Measurements from ENCODE around the gene PCLO.
"Not testable (repeated sequence)": the region's sequence is repeated elsewhere in the genome, so short reads cannot be mapped to it uniquely, and the experiment has no call there.

The PCLO gene

DNA sequence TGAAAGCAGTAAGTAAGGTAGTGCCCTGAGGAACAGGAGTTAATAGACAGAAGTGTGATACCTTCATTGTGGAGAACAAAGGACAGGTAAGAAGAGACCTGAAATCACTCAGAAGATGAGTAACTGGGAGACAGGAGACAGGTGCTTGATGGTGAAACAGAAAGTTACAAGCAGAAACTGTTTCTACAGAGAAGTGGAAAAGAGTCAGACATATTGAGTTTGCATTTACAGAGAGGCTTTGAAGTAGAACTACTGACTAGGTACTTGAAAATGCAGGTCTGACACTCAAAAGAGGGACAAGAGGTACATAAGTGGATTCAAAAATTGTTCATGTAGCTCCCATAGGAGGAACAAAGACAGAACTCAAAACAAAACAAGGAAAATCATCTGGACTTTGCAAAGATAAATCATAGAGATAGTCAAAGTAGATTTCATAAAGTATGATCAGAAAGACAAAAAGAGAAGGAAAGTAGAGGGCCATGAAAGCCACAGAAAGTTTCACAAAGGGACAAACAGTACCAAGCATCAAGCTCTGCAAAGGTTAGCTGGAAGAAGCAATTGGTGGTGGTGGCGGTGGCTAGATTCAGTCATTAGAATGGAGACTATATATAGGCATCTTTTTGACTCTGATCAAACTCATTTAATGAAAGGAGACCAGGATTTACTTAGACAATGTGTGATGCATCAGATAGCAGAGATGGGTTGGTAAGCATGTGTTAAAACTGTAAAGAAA is 198.4 kb downstream of the PCLO start:
- DNase-seq (ENCODE audit: low read depth in 2 of 2) = no peak

DNA sequence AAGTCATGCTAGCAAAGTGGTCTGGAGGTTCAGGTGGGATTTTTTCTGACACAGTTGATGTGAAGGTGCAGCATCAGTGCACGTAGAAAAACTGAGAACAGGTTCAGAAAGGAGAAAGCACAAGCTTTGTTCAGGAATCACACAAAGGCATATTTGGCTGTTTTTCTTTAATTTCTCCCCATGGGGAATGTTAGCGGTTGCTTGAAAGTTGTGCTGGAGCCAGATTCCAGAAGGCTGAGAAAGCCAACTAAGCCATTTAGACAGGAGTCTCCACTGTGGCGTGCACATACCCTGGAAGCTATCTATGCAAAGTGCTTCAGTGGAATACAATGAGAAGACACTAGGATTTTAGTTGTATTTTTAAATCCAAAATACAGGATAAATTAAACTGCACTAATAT is 201.4 kb downstream of the PCLO start:
- no peak for DNase-seq (ENCODE audit: low read depth in 2 of 2)

DNA sequence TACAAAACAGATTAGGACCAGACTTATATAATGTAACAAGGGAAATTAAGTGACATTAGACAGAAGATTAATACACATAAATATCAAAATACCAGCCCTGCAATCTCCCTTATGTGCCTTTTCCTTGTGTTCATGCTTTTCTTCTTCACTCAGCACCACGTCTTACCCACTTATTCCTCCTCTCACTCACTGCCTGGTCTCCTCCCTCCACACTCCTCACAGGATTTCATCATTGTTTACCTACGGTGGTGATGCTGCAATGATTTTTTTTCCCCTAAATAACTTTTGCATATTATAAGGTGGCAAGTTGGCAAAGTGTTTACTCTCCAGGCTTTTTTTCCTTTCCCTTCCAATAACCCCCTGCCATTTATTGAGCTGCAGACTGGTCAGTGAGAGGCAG is 203.2 kb downstream of the PCLO start:
- DNase-seq (ENCODE audit: low read depth in 2 of 2) = no peak

DNA sequence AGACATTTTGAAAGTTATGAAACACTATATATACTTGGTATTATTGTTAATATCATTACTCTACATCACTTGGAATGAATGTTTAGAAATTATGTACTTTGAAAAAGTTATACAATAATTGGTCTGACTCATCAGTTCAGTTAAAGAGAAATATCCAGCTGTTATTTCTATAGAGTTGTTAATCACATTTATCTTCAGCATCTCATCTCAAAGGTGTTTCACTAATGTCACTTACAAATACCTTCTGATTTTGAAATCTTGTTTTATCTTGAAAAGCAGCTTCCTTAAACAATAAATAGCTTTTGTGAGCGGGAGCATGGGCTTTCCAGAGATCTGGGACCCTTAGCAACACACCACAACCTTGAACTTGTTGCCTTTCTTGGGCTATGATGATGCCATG is 205.2 kb downstream of the PCLO start:
- DNase-seq (ENCODE audit: low read depth in 2 of 2) = no peak

DNA sequence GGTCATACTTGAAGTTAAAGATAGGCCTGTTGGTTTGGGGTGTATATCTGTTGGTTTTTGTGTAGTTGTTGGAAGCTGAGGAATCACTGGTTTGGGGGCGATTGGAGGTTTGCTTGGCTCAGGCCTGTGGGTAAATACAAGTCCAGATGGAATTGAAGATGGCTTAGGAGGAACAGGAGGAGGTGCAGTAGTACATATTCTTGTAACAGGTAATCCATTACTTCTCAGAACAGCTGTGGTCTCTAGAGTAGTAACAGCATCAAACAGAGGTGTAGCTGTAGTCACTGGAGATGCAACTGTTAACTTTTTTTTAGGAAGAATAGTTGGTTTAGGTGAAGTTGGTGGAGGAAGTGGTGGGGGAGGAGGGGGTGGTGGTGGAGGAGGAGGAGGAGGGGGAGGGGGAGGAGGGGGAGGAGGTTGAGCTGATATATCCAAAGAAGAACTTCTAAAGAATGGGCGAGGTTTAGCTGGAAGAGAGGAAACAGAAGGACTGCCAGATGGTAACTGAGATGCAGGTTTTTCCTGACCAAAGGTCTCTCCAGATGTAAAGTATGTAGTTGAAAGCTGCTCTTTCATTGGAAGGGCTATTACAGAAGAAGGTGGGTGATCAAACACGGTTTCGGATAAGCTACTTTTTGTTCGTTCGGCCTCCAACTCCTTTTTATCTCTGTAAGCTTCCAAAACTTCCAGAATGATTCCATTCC is 209.2 kb downstream of the PCLO start:
- DNase-seq (ENCODE audit: low read depth in 2 of 2) = no peak

DNA sequence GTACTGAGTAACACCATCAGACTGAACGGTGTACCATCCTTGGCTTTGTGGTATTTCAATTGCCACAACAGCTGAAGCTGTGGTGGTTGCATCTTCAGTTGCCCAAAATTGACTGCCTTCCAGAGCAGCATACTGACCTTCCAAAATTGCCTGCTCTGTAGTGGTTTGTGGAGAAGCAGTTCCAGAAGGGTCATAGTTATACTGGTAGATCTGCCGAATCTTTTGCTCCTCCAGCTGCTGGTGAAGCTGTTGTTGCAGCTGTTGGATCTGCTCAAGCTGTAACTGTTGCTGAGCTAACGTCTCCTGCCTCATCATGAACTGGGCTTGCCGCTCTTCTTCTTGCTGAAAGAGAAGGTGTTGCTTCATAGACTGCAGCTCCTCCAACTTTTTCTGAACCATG is 212.2 kb downstream of the PCLO start:
- no peak for DNase-seq (ENCODE audit: low read depth in 2 of 2)

DNA sequence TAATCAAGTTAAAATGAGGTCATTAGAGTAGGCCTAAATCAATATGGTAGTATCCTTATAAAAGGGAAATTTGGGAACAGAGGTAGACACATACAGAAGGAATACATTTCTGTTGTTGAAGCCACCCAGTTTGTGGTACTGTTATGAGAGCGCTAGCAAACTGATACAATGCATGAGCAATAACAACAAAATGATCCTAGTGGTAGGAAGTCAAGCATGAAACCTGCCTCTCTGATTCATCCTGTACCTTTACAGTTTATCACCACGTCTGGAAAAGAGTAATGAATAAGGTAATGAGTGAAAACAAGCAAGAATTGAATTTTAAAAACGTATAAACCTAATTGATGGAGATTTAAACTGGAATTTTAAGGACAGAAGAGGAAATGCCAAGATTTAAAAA is 217.2 kb downstream of the PCLO start:
- no peak for DNase-seq (ENCODE audit: low read depth in 2 of 2)

DNA sequence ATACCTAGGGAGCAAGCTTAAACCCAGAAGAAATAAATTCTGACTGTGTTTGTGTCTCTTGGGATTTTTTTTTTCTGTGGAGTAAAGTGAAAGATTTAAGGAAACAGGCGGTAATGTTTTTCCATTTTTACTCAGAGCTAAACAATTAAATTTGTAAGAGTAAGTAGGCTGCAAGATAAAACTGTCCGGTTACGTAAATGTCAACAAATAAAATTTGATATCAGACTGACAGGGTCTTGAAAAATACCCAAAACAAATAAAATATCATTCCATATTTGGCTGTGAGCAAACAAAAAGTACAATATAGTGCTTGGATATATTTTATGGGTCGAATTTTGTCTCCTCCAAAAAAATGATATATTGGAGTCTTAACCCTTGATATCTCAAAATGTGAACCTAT is 217.6 kb downstream of the PCLO start:
- no peak for DNase-seq (ENCODE audit: low read depth in 2 of 2)

DNA sequence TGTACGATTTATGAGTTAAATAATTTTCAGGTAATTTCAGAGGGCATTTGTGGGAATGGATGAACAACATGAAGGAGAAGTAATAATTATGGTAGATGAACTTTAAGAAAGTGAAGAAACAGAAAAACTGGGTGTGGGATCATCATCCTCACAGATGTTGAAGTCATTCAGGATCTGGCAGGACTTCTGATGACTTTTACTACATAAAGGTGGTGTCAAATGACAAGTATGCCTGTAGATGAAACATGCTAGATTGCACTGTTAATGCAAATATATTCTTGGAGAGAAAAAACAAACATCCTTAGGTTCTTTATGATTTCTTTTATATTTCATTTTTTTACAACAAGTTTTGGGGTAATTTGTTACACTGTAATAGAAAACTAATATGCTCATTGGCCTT is 230.2 kb downstream of the PCLO start:
- no peak for DNase-seq (ENCODE audit: low read depth in 2 of 2)

DNA sequence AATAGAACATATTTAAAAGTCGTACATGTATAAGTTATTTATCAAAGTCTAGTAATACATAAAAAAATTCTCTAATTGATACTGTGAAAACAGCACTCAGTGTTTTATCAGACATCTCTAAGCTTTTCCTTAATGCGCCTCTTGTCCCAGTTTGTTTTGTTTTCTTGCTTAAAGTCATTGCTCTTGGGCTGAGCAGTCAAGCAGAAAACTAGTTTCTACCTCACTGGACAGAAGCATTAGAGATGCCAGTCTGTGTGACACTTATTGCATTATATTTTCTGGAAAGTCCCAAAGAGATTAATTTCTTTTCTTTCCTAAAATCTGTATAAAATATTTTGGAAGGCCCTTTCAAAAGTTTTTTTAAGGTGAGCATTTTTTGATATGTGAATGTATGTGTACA is 236.2 kb downstream of the PCLO start:
- DNase-seq (ENCODE audit: low read depth in 2 of 2) = no peak

DNA sequence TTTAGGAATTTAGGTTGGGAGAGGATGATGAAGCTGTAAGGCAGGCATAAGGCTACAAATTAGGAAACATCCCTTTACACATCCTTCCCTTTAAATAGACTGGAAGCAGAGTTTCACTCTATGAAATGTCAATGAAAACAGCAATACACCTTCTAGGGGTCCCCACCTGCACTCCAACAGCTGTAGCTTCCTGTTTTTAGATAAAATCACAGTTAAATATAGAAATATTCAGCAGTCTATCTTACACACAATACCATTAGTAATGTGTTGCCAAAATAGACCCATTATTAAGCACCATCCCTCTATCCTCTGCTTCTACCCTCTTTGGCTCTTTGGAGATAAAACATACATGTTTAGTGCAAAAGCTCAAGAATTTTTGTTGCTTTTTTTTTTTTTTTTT is 237.4 kb downstream of the PCLO start:
- DNase-seq (ENCODE audit: low read depth in 2 of 2) = no peak

DNA sequence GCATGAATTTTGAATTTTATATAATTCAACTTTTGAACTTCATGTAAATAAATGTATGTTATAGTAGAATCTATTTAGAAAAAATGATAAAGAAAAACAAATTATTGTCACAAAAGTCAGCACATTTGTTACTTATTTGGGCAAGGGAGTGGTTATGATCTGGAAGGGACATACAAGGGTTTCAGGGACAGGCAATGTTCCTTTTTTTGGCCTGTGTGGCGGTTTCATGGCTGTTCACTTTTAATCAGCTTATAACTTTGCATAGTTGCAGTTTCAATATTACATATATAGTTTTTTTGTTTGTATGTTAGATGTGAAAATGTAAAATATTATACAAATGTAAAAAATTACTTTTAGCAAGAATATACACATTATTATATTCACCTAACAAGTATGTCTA is 256.2 kb downstream of the PCLO start:
- DNase-seq (ENCODE audit: low read depth in 2 of 2) = no peak

DNA sequence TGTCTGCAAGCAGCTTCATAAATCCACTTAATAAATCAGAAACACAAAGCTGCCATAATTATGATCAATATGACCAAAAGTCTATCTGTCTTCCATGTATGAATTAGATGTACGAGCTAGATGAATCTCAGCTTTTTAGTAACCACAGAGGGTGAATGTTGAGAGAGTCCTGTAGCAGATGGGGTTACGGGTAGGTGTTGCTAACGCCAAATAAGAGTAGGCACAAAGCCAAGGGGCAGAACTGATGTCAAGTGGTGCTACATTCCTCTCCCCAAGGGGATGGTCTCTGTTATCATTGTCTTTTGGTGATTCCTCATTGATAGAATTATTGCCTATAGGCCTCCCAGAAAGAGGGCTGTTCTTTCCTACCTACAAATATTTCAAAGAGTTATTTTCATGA is 257.8 kb downstream of the PCLO start:
- DNase-seq (ENCODE audit: low read depth in 2 of 2) = no peak

DNA sequence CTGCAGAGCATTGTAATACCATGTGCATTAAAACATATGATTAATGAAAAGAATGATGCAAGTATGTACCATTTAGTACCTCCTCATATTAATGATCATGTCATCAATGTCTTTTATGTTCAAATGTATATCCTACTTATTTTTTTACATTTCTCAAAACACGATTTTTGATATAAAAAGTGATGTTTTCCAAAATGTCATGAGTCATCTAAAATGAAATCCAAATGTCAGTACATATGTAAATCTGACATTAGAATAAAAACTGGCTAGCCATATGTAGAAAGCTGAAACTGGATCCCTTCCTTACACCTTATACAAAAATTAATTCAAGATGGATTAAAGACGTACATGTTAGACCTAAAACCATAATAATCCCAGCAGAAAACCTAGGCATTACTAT is 261.6 kb downstream of the PCLO start:
- not testable (repeated sequence) for DNase-seq (ENCODE audit: low read depth in 2 of 2)

DNA sequence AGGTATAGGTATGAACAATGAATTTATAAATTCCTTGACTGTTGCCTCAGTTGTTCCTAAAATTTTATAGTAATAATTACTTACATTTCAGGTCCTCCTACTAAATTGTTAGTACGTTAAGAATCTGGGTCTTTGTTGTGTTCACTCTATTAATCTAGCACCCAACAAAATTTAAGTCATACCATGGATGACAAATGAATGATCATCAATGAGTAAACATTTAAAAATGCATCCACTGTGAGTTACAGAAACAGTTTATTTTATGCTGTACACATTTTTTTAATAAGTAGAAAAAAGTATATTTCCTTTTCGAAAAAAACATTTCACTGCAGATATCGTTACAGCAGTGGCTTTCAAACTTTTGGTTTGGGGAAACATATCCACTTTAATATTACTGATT is 265.2 kb downstream of the PCLO start:
- DNase-seq (ENCODE audit: low read depth in 2 of 2) = no peak

DNA sequence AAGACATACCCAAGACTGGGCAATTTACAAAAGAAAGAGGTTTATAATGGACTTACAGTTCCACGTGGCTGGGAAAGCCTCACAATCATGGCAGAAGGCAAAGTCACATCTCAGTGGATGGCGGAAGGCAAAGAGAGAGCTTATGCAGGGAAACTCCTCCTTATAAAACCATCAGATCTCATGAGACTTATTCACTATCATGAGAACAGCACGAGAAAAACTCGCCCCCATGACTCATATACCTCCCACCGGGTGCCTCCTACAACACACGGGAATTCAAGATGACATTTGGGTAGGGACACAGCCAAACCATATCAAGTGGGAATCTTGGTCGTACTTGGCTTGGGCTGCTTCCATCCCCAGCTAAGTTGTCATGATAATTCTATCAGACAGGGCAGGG is 268.3 kb downstream of the PCLO start:
- not testable (repeated sequence) for DNase-seq (ENCODE audit: low read depth in 2 of 2)

DNA sequence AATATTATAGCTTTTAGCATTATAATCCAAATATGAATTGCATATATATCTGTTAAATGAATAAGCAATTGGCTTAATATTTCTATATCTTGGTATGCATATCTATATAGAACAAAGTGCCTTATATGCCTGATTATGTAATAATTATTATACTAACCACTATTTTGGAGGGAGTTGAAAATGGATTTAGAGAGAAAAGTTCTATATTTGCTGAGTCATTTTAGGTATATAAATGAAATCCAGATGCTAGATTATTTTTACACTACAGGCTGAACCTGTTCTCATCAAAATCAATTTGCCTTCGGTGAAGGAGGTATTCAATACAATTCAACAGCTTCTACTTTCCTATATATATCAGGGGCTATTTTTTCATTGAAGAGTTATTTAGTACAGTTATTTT is 276.4 kb downstream of the PCLO start:
- DNase-seq (ENCODE audit: low read depth in 2 of 2) = no peak

DNA sequence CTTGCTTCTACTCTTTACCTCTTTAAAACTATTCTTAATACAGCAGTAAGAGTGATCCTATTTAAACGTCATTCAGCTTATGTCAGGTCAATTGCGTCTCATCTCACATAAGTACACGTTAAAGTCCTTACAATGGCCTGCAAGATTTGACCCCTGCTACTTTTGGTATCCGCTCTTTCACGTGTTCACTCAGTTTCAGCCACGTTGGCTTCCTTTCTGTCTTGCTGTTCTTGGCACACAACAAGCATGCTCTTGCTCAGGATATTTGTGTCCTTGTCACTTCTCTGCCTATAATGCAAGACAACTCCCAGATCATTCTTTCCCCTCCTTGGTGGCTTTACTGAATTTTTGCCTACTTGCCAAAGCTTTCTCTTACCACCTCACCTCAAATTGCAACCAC is 296.8 kb downstream of the PCLO start:
- DNase-seq (ENCODE audit: low read depth in 2 of 2) = no peak

DNA sequence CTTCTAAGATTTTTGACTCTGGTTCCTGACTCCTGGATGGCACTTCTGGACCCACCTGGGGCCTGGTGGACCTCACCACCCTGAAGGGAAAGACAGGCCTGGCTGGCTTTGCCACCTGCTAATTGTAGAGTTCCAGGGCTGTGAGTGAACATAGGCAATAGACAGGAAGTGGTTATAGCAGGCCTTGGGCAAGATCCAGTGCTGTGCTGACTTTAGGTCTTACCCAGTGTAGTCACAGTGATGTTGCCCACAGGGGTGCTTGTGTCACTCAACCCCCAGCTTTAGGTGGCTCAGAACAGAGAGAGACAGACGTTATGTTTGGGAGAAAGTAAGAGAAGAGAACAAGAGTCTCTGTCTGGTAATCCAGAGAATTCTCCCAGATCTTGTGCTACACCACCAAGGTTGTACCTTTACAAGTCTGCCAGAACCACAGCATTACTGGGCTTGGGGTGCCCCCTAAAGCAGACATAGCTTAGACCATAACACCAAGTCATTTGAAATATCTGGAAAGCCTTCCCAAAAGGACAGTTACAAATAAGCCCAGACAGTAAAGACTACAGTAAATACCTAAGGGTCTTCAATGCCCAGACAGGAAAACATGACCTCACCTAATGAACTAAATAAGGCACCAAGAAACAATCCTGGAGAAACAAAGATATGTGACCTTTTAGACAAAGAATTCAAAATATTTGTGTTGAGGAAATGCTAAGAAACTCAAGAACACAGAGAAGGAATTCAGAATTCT is 303.4 kb downstream of the PCLO start:
- DNase-seq (ENCODE audit: low read depth in 2 of 2) = no peak

DNA sequence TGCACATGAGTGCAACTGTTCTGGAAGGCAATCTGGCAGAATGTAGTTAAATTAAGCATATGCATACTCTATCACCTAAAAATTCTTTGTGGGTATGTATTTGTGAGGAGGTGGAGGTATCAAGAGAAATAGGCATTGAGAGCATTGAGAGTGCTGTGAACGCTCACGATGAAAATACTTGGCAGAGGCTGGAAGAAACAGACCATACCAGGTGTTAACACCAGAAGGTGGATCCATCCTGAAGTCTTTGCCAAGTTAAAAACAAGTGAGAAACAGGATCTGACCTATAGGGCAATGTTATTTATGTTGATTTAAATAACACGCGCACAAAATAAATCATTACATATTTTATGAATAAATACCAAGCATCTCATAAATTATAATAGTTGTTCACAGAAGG is 311.6 kb downstream of the PCLO start:
- no peak for DNase-seq (ENCODE audit: low read depth in 2 of 2)

DNA sequence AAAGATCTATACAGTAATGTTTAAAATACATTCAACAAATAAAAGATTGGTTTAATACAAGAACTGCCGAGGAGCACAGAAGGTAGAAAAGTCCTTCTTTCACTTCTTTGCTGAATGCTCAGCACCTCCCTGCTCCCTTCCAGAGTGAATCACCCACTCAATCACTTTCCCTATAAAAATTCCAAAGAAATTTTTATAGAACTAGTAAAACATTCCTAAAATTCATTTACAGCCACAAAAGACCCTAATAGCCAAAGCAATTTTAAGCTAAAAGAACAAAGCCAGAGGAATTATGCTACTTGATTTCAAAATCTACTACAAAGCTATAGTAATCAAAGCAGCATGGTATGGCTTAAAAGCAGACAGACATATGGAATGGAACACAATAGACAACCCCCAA is 320.9 kb downstream of the PCLO start:
- DNase-seq (ENCODE audit: low read depth in 2 of 2) = no peak

DNA sequence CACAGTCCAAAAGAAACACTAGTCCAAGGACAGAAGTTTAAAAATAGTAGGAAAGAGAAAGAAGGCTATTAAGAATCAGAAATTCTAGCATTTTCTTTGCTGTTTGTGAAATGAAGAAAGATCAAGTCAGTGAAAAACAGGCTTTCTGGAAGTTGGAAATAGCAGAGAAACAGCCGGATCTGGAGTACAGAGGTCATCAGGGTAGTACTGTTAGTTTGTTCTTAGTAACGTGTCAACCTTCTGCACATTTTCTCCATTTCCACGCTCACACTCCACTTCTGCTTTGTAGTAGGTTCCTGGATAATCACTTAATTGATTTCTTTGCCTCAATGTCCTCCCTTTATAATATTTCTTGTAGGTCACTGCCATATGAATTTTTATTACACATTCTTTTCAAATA is 322.6 kb downstream of the PCLO start:
- no peak for DNase-seq (ENCODE audit: low read depth in 2 of 2)

DNA sequence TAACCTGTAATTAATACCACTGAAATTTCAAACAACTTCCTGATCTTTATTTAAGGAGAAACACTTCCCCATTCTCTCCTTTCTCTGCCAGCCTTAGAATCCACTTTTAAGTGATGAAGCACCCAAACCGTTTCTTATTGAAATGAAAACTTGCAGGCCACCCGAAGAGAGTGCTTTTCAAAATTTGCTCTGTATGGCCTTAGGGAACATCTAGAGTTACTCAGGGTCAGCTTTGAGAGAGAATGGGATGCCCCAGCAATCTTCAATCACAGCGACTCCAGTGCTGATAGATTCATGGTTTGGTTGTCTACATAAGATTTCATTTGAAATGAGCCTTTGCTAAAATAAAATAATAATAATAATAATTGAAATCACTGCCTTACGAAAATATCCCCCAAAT is 323.1 kb downstream of the PCLO start:
- DNase-seq (ENCODE audit: low read depth in 2 of 2) = no peak

Measured in fibroblast of skin of left biceps (primary cell).